Stimulated activated CD8-positive, alpha-beta memory T cell treated with anti-CD3 and anti-CD28 coated beads, Interleukin-12 subunit alpha, Interleukin-12 subunit beta, amount 100 ng/mL, for 4 hours (primary cell): ENCODE results near the gene NUDT13.

Experiments used
- DNase-seq: peaks from one replicate; pipeline ENCODE4 v3.0.0-alpha.2; 2020; ENCODE audit warnings: low read depth

Gene NUDT13

GRCh38 chr10:73110345-73110849 is at the start of gene NUDT13:
TSS of gene NUDT13 (plus strand) at chr10:73110455. CDS start at chr10:73114366, 3,911 bp downstream.
- no peak for DNase-seq

GRCh38 chr10:73060738-73061635 is 49.3 kb upstream of the NUDT13 start:
- DNase-seq: no peak

GRCh38 chr10:73061743-73062142 is 48.5 kb upstream of the NUDT13 start:
- DNase-seq: no peak

- DNase-seq: no peak
These were observed 44.8 kb upstream of the NUDT13 start for GRCh38 chr10:73065441-73065840.

- no peak for DNase-seq
These were observed 36.6 kb upstream of the NUDT13 start for GRCh38 chr10:73073627-73074026.

- DNase-seq: no peak
These were observed 34.4 kb upstream of the NUDT13 start for GRCh38 chr10:73075829-73076228.

- DNase-seq: no peak
These were observed 33.7 kb upstream of the NUDT13 start for GRCh38 chr10:73076360-73077183.

DNA sequence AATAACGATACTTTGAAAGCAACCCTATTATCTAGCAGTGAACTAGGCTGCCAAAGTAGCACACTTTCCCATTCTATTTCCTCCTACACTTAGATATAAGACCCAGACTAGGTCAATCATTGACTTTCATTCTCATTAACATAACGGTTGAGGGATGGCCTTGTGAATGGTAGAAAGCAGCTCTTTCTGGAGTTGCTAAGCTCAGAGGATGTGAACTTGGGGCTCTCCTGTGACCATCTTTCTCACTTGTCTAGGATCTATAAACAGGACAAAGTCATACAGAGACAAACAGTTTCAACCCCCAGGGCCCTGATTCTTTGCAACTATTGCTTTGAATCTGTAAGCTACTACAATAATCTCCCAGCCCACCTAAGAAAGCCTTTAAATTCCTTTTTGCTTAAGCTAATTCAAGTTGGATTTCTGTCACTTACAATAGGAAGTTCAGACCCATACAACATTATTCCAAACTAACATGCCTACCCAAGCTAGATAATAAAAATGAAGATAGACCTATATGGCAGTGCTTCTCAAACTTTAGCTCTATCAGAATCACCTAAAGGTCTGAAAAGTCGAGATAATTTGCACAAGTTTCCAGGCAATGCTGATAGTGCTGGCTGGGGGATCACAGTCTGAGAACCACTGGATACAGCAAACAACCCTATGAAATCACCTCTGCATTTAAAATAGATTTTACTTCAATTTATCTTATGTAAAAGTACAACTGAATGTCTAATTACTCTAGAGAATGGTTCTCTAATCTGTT is 30.3 kb upstream of the NUDT13 start:
- DNase-seq: no peak

DNA sequence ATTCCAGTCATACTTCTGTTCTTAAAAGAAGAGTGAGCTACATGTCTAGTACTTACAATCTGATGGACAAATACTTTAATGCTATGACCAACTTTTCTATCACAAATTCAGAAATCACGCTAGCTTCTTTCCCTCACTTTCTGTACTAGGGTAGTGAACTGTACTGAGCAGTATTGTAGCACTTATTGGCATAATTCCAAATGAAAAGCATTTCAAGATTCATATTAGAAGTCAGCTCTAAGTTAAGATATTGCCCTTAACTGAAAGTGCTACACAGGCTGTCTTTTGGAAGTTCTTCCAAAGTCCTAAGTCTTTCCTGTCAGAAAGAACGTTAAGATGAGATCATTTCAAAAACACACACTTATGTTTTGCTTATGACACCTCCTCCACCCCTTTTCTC is 27.0 kb upstream of the NUDT13 start:
- no peak for DNase-seq

DNA sequence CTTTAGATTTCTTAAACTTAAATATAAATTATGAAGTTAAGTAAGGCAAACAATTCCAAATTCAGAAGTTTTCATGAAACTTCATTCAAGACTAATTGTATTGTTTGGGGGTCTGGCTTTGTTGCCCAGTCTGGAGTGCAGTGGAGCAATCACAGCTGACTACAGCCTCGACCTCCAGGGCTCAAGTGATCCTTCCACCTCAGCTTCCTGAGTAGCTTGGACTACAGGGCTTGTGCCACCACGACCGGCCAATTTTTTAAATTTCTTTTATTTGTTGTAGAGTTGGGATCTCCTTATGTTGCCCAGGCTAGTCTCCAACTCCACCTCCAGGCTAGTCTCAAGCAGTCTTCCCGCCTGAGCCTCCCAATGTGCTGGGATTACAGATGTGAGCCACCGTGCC is 26.0 kb upstream of the NUDT13 start:
- no peak for DNase-seq

GRCh38 chr10:73086816-73087215 is 23.4 kb upstream of the NUDT13 start:
- DNase-seq: no peak

- no peak for DNase-seq
These were observed 22.0 kb upstream of the NUDT13 start for GRCh38 chr10:73088304-73088703.

DNA sequence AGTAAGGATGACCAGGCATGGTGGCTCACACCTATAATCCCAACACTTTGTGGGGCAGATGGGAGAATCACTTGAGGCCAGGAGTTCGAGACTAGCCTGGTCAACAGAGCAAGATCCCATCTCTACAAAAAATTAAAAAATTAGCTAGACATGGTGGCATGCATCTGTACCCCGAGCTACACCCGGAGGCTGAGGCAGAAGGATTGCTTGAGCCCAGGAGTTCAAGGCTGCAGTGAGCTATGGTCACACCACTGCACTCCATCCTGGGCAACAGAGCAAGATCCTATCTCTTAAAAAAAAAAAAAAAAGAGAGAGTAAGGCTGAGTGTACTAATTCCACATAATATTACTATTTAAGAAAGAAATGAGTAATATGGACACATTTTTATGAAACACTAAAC is 17.4 kb upstream of the NUDT13 start:
- DNase-seq: no peak

DNA sequence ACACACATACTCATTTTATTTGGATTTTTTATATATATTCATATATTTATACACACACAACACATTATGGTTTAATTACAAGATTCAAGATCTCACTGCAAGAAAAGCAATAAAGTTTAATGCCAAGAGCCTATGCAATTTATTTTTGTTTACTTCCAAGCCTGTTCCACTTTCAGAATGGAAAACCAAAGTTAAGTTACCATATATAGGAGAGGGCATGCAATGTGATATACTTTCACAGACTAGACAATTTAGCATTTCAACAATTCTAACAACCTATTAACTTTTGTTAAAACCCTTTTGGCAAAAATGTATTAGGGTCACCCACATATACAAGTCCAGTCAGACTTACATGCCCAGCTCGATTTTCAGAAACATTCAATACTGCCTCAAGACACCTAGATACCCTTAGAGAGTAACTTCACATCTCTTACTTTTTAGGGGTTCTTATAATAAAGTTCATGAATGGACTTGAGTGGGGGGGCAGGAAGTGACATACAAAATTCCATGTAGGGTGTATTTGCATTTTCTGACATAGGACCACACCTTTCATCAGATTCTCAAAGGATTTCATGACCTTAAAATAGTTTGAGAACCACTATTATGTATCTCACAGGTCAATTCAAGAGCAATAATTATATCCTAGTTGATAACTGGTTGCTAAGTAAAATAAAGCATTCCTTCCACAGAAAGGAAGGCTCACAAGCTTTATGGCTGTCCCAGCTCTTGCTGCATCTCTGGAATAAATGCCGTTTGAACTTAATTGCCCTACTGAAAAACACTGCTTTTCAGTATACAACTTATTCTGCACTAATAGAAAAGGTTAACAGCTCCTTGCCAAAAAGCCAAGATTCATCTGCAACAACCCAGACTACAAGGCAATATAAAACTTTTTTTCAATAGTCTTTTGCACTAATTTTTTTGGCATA is 16.1 kb upstream of the NUDT13 start:
- no peak for DNase-seq

DNA sequence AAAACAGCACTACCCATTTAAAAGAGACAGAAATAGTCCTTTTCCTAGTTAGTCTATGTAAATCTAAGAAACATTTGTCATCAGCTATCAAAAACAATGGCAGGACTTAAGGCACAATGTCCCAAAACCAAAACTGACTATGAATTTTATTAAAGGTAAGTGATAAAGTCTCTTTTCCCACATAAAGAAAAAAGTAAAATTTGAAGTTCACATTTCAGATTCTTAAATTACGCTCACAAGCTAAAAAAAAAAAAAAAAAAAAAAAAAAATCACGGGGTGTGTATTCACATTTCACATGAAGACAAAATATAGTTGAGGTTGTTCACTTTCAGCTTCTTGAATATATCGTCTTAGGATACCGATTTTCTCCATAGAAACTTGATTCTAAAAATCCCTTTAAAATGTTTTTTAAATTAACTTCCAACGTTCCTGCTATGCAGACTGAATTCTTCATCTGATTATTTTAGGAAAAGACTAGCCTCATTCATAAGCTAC is 15.2 kb upstream of the NUDT13 start:
- no peak for DNase-seq

GRCh38 chr10:73095481-73096021 is 14.7 kb upstream of the NUDT13 start:
- DNase-seq: peak; percentile 10

GRCh38 chr10:73096041-73096448 is 14.2 kb upstream of the NUDT13 start:
- peak; percentile 50 for DNase-seq

DNA sequence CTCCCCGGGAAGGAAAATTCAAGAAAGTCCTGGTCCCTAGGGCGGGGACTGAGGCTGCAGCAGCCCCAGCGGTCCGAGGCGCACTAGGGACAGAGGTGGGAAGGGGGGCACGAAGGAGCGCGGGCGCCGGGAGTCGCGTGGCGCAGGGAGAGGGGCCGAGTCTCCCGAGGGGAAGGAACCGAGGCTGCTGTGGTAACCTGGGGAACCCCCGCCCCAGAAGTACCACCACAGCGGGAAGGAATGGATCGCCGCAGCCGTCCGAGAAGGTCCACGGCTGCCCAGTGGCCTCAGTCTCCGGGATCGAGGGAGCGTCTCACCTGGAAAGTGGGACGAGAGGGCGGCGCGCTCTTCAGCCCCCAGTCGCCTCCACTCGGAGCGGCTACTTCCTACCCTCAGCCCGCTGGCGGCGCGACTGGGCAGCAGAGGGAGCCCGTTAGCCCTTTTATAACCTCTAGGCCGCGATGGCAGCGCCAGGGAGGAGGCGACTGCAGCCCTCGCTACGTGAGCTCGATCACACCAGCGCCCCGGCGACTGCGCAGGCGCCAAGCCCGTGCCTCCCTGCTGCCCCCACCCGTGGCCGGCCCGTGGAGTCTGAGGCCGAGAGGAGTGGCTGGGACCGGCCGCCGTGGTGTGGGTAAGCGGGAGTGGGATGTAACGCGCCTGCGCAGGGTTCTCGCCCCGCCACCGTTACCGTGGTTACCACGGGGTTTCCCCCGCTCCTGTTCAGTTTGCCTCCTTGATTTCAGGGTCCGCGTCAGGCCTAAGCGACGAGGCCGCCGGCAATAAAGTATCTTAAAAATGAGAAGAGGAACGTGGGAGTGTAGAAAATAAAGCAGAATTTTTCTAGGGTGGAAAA is 13.6 kb upstream of the NUDT13 start, which contains the start of gene P4HA1:
TSS of gene P4HA1 (minus strand) at position 418 of the 856 bp plus-strand sequence. CDS start 21,983 bp downstream, outside the sequence.
- peak; percentile 99 for DNase-seq

GRCh38 chr10:73097305-73097670 is 13.0 kb upstream of the NUDT13 start:
- no peak for DNase-seq
